GM10266 (cell line): ENCODE results near the gene TRIP13.

ENCODE experiments used
- DNase-seq: peaks from one replicate; pipeline ENCODE4 v3.0.0; 2012; ENCODE audit errors: extremely low spot score
- CTCF ChIP-seq: IDR thresholded peaks from 2 replicates; pipeline ENCODE4 v1.5.1; 2012; ENCODE audit warnings: mild to moderate bottlenecking, low read depth; ENCODE audit not compliant: control insufficient read depth, insufficient read depth; ENCODE audit errors: missing control alignments

Gene TRIP13

DNA sequence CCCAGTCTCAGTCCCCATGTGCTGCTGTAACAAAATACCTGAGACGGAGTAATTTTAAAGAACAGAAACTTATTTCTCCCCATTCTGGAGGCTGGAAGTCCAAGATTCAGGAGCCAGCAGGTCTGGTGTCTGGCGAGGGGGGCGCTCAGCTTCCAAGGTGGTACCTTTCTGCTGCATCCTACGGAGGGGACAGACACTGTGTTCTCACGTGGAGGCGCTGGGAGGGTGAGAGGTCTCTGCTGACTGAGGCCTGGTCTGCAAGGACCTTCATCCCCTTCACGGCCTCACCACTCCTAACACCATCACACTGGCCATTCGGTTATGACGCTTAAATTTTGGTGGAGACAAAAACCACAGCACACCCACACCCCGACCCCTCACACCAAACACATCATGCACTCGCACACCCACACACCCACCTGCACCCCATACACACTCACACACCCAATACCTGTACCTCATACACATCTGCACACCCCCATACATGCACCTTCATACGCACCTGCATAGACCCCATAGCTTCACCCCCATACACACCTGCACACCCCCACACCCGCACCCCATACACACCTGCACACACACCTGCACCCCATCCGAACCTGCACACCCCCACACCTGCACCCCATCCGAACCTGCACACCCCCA is 32.1 kb upstream of the TRIP13 start:
- no peak for TF ChIP-seq CTCF

GRCh38 chr5:861442-862366 is 31.0 kb upstream of the TRIP13 start:
- TF ChIP-seq CTCF, result no peak
- no peak for DNase-seq

More for the DNA sequence above, 32.1 kb upstream of the TRIP13 start:
- no peak for DNase-seq

DNA sequence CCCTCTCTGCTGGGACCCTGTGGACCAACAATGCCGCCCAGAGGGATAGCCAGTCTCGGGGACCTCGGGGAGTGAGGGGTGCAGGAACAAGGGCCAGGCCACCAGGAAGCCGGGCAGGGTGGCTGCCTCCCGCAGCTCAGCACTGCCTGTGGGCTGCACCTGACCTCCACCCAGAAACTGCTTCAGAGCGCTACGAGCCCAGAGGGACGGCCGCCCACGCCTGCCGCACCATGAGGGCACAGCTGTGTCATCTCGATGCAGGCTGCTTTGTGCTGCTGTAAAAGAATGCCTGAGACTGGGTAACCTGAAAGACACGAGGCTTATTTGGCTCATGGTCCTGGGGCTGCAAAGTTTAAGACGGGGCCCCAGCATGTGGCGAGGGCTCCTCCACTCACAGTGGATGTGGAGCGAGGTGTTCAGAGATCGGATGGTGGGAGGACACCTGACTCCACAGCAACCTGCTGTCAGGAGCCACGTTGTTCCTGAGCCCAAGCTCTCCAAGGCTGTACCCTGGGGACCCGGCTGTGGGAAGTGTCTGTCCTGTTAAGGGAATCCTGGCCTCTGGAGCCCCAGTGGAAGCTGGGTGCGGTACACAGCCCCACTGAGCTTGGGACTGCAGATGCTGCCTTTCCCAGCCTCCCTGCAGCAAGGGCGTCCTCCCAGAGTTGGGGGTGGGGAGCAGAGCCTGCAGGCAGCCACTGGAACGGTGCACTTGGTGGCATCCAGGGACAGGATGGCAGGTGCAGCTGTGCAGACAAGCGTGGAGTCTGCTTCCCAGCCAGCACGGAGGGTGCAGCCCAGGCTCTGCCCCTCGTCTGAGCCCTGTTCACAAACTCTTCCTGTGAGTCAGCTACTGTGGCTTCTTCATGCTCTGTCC is 30.1 kb upstream of the TRIP13 start:
- TF ChIP-seq CTCF, result no peak
- DNase-seq, result no peak

- TF ChIP-seq CTCF, result no peak
Observed at GRCh38 chr5:863244-863805, 29.4 kb upstream of the TRIP13 start.

GRCh38 chr5:864492-865167 is 28.1 kb upstream of the TRIP13 start:
- no peak for TF ChIP-seq CTCF
- DNase-seq, result no peak

More at GRCh38 chr5:863244-863805, 29.4 kb upstream of the TRIP13 start:
- no peak for DNase-seq

DNA sequence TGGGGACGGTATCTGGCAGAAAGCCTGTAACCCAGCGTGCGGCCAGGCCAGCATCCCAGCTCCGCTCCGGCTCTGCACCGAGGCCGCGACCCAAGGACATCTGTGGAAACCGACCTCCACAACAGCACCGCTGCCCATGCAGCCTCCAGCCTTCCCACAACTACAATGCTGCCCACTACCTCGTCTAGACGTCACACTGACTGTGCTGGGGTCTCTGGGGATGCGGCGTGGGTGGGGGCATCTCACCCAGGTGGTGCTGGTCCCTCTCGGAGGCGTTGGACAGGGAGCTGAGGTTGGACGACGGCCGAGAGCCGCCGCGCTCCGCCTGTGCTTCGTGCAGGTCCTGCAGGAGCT is 27.5 kb upstream of the TRIP13 start:
- no peak for TF ChIP-seq CTCF

More for the DNA sequence above, 27.5 kb upstream of the TRIP13 start:
- DNase-seq, result no peak
